ENCODE results near the gene KIFC3. TPM values are rescaled to one million over a fixed set of nuclear protein-coding genes. Genes with fewer than 3 reads are reported as not detected.
A peak's percentile ranks its signal among the peaks of the same experiment; 100 is the strongest.

KIFC3 gene
- total and polyA plus RNA-seq, 2 of the 13 experiments (the other 11 are each of a cell fraction or from before 2014, with no cell fraction given), result 42.1 to 45.3 TPM

DNA sequence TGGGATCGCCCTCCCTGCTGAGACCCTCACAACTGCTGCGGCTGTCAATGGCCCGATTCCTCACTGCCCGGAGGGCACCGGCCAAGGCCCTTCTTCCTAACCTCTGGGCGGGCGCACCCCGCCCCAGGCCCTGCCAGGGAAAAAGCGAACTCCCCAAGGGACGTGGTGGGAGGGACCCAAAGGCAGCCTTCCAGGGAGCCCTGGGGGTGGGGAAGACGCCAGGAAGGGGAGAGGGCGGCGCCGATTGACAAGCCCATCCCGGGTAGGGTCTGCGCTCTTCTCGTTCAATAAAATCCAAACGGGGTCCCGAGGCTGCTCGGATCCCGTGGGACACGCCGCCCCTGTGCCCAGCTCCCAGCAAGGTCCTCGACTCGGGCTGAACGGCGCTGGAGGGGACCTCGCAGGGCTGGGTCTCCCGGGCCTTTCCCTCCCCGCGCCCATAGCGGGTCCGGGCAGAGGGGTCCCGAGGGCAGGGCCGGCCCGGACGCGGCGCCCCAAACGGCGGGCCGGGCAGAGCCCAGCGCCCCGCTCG is 416 bp downstream of the KIFC3 start (continued):
- TF ChIP-seq SIX4 (CRISPR knock-in tag; IDR thresholded peaks at IDR 0.05) (no peak), LCORL (IDR thresholded peaks at IDR 0.05) (no peak), LCORL (CRISPR knock-in tag; IDR thresholded peaks at IDR 0.05) (no peak), MATR3 (CRISPR knock-in tag; IDR thresholded peaks at IDR 0.05) (no peak), BRCA1 (CRISPR knock-in tag; IDR thresholded peaks at IDR 0.05) (no peak), MIXL1 (CRISPR knock-in tag; IDR thresholded peaks at IDR 0.05) (no peak), RORA (CRISPR knock-in tag; IDR thresholded peaks at IDR 0.05) (no peak), IRF9 (CRISPR knock-in tag; IDR thresholded peaks at IDR 0.05; ENCODE audit: borderline replicate concordance) (no peak), ZNF556 (CRISPR knock-in tag; IDR thresholded peaks at IDR 0.05; ENCODE audit: borderline replicate concordance) (no peak), ZNF235 (CRISPR knock-in tag; IDR thresholded peaks at IDR 0.05; ENCODE audit: borderline replicate concordance) (no peak), MYNN (CRISPR knock-in tag; IDR thresholded peaks at IDR 0.05; ENCODE audit: low read depth) (0 out of 2 replicates have a peak, but pooled peaks have one; percentile 76), JARID2 (CRISPR knock-in tag; IDR thresholded peaks at IDR 0.05; ENCODE audit: insufficient replicate concordance) (no peak), SMARCC2 (IDR thresholded peaks at IDR 0.05) (no peak), HES4 (CRISPR knock-in tag; IDR thresholded peaks at IDR 0.05; ENCODE audit: borderline replicate concordance) (no peak), HMG20A (CRISPR knock-in tag; IDR thresholded peaks at IDR 0.05; ENCODE audit: borderline replicate concordance) (no peak), ZNF773 (CRISPR knock-in tag; IDR thresholded peaks at IDR 0.05; ENCODE audit: borderline replicate concordance) (no peak), FLYWCH1 (CRISPR knock-in tag; IDR thresholded peaks at IDR 0.05) (peak; percentile 74; the same call in 1 of the 2 replicates), ATF3 (CRISPR knock-in tag; IDR thresholded peaks at IDR 0.05) (no peak), ZFY (CRISPR knock-in tag; IDR thresholded peaks at IDR 0.05) (no peak), ZBTB21 (CRISPR knock-in tag; IDR thresholded peaks at IDR 0.05) (no peak), ZNF34 (CRISPR knock-in tag; IDR thresholded peaks at IDR 0.05; ENCODE audit: borderline replicate concordance) (no peak)
- TF ChIP-seq, protein P1, sequence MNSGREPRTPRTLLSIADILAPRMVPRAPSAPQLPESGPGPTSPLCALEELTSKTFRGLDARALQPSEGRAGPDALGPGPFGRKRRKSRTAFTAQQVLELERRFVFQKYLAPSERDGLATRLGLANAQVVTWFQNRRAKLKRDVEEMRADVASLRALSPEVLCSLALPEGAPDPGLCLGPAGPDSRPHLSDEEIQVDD (CRISPR knock-in tag; IDR thresholded peaks at IDR 0.05; ENCODE audit: borderline replicate concordance), result no peak
- TF ChIP-seq, protein P2, sequence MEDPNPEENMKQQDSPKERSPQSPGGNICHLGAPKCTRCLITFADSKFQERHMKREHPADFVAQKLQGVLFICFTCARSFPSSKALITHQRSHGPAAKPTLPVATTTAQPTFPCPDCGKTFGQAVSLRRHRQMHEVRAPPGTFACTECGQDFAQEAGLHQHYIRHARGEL (CRISPR knock-in tag; IDR thresholded peaks at IDR 0.05), result peak; percentile 77; the same call in 1 of the 2 replicates
- TF ChIP-seq, protein P3, sequence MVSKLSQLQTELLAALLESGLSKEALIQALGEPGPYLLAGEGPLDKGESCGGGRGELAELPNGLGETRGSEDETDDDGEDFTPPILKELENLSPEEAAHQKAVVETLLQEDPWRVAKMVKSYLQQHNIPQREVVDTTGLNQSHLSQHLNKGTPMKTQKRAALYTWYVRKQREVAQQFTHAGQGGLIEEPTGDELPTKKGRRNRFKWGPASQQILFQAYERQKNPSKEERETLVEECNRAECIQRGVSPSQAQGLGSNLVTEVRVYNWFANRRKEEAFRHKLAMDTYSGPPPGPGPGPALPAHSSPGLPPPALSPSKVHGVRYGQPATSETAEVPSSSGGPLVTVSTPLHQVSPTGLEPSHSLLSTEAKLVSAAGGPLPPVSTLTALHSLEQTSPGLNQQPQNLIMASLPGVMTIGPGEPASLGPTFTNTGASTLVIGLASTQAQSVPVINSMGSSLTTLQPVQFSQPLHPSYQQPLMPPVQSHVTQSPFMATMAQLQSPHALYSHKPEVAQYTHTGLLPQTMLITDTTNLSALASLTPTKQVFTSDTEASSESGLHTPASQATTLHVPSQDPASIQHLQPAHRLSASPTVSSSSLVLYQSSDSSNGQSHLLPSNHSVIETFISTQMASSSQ (IDR thresholded peaks at IDR 0.05; ENCODE audit: low read depth), result no peak
- TF ChIP-seq, protein P3 (CRISPR knock-in tag; IDR thresholded peaks at IDR 0.05; ENCODE audit: borderline replicate concordance), result no peak

Measured in HepG2 (cell line).